Fibroblast of skin of scalp (primary cell): ENCODE data around the gene MALT1.

Source experiments
- DNase-seq: peaks from one replicate; pipeline ENCODE4 v3.0.0-alpha.2; 2013

The MALT1 gene

DNA sequence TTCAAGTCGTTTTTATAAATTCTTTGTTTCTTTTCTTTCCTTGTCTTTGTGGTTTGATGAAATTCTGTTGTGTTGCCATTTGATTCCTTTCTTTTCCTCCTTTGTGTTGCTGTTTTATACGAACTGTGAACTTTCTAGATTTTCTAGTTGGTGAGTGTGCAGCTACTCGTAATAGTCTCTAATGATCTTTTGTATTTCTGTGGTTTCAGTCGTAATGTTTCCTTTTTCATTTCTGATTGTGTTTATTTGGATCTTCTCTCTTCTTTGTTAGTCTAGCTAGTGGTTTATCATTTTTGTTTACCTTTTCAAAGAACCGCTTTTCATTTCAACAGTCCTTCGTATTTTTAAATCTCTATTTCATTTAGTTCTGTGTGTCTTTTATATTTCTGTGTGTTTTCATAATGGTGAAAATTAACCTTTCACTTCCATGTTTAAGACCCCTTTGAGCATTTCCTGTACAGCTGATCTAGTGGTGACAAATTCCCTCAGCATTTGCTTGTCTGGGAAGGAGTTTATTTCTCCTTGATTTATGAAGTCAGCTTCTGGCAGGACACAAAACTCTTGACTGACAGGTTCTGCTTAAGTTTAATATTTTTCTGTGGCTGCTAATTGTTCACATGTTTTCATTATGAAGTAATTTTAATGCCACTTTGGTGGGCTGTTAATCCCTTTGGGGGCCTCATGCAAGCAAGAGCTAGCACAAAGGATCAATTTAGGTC lies 16.2 kb upstream of the MALT1 start:
- DNase-seq = no peak

DNA sequence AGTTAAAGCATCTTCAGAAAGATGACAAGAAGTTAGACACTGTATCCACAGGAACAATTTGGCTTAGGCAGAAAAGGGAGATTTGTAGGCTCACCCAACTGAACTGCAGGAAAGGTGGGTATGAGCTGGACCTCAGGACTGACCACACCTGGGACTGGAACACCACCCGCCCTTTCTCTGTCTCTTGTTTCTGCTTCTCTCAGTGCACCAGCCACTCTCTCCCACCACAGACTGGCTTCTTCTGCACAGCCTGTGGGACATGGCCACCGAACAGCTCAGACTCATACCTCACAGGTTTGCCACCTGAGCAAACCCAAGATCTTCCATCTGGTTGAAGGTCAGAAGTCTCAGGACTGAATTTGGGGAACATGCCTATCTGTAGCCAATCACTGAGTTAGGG lies 14.2 kb upstream of the MALT1 start:
- DNase-seq = no peak

DNA sequence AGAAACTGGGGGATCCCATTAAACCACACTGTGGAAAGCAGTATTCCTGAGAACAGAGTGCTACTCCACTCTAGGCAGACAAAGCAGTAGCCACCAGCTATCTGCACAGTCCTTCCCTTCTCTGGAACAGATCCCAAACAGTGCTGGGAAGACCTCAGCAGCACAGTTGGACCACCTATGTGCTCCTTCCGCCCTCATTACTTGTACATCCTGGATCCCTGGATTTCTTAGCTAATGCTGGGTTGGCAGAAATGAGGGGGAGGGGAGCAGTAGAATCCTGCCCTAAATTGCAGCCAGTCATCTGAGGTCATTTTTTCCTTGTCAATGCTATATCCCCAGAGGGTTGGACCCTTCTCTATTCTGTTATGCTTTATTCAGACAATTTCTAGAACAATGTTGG lies 13.8 kb upstream of the MALT1 start:
- no peak for DNase-seq

DNA sequence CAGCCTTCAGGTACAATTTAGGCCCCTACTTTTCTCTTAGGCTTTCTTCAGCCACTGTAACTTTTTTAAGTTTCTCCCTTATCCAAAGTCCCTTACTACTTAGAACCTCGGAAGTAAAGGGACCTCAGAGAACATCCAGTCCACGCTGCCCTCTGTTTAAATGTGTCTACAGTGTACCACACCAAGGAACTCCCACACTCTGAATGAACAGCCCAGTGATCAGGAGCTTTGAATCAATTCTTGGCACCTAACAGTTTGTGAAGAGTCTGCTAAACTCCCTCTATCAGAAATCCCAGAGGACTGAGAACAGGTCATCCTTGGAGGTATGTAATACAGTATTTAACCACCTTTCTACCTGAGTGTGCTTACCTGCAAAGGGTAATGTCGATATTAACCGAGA lies 11.6 kb upstream of the MALT1 start:
- no peak for DNase-seq

DNA sequence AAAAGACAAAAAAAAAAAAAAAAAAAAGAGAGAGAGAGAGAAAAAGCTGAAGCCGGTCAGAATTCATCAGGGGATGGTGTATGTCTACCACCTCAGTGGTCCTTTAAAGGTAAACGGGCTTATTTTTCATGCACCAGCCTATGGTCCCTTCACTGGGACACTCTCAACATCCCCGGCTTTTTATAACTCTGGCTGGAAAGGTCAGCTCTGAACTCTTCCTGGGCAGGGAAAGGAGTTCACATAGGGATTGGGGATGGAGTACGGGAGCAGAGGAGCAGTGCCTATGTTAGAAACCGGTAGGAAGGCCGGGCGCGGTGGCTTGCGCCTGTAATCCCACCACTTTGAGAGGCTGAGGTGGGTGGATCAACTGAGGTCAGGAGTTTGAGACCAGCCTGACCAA lies 10.3 kb upstream of the MALT1 start:
- no peak for DNase-seq

DNA sequence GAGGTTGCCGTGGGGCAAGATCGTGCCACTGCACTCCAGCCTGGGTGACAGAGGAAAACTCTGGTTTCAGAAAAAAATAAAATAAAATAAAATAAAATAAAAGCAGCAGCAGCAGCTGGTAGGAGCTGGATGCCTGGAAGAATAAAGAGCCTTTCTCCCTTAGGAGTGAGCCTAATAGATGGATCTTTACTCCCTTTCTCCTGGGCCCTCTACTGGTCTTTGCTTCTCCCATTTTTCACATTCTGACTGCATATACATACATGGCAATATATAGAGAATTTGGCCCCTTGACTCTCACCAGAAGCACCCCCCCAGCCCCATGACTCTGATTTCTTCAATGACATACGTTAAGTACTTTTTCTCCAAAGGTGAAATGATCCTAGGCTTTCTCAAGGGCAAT lies 9.8 kb upstream of the MALT1 start:
- DNase-seq = peak; percentile 62

DNA sequence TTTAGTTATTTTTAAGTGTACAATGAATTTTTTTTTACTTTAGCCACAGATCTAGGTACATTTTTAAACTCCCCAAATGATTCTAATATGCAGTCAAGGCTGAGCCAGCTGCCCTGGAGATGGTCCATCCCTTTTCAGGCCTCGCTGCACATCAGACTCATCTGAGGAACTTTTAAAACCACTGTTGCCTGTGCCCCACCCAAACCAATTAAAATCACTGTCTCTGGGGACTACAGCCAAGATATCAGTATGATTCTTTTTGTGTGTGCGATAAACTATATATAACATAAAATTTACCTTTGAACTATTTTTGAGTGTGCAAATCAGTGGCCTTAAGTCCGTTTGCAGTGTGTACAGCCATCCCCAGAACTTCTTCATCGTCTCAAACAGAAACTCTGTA lies 9.1 kb upstream of the MALT1 start:
- no peak for DNase-seq

DNA sequence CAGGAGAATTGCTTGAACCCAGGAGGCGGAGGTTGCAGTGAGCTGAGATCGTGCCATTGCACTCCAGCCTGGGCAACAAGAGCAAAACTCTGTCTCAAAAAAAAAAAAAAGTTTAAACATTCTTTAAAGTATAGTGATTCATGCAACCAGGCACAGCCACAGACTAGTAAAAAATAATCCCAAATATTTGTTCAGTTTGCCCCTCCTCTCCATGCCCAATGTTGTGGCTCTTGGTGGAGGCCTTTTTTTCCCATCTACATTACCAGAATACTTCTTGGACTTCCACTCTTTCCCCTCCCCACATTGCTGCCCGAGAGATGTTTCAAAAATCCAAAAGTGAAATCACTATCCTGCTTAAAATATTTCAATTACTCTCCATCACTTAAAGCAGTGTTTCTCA lies 5.1 kb upstream of the MALT1 start:
- peak; percentile 86 for DNase-seq

DNA sequence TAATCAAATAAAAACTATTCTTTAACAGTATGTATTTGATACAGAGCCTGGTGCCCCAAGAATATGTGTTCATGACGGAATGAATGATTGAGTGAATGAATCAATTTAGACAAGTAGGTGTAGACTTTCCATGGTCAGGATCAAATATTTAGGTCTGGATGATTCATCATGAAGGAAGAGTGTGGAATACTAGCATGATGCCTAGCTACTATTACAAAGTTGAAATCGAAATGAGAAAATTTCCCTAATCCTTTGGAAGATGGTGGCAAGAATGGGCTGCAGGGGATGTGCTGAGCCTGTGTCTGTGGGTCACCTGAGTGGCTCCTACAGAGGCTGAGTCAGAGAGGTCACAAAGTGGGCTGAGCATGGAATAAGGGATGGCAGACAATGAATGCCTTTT lies 3.1 kb upstream of the MALT1 start:
- no peak for DNase-seq

DNA sequence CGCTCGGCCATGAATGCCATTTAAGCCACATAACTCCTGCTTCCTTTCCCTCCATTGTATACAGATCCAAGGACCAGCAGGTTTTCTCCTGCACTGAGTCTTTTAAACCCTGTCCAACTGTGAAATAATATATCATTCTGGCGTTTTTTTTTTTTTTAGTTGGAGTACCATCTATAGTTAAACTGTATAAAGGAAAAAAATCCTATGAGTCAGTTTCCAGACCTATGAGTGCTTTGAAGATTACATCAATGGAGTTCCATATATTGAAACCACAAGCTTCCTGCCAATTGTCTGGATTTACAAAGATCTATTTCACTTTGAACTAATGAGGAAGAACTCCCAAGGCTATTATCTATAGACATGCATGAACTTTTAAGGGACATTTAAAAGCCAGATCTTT lies 2.4 kb upstream of the MALT1 start:
- DNase-seq = peak; percentile 62

DNA sequence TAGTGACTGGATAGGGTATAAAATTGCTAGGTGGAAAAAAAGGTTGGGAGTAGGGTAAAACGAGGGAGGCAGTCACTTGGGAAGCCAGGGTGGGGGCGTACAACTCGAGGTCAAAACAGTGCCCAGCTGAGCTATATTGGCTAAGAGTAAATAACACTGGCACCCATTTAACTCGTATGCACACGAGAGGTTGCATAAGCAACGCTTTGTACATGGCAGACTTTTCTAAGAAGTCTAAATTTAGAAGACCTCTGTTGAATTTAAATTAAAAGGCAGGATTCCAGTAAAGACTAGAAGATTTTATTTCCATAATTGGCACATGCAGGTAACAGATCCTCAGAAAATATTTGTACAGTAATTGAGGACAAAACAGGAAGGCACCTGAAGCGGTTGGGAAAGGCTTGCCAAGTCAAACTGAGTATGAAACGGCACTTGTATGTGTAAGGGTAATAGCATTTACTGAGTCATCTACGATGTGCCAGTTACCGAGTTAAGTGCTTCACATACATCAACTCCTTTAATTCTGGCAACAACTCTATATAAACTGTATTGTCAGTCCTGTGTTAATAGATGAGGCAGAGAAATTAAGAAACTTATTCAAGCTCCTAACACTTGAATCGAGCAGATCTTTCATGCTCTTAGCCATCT lies 1.4 kb upstream of the MALT1 start:
- peak; percentile 47 for DNase-seq

DNA sequence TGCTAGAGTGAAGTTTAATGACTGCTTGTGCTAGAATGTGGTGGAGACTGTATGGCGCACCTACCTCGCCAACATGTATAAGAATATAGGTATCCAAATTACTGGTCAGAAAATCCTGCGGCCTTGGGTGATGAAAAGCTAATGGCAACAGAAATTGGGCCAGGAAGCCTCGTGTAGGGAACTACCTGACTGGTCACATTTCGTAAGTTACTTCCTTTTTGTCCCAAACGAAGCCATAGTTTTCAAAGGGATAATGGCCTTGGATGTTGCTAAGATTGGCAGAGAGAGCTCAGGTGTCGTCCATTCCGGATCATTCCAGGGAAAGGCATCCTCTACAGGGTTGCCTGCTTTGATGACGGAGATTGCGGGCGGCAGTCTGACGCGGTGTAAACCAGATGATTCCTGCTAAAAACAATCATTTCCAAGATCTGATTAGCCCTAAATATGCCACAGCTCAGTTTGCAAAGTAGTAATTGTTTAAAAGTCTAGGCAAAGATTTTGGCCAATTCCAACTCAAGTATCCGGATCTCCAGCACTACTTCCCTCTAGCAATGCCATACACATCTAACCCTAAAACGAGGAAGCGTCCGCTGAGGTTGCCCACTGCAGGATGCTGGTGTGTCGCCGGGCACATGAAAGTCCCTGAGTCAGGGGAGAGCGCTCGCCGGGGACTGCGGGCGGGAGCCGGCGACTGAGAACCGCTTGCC lies 708 bp upstream of the MALT1 start:
- DNase-seq = no peak

DNA sequence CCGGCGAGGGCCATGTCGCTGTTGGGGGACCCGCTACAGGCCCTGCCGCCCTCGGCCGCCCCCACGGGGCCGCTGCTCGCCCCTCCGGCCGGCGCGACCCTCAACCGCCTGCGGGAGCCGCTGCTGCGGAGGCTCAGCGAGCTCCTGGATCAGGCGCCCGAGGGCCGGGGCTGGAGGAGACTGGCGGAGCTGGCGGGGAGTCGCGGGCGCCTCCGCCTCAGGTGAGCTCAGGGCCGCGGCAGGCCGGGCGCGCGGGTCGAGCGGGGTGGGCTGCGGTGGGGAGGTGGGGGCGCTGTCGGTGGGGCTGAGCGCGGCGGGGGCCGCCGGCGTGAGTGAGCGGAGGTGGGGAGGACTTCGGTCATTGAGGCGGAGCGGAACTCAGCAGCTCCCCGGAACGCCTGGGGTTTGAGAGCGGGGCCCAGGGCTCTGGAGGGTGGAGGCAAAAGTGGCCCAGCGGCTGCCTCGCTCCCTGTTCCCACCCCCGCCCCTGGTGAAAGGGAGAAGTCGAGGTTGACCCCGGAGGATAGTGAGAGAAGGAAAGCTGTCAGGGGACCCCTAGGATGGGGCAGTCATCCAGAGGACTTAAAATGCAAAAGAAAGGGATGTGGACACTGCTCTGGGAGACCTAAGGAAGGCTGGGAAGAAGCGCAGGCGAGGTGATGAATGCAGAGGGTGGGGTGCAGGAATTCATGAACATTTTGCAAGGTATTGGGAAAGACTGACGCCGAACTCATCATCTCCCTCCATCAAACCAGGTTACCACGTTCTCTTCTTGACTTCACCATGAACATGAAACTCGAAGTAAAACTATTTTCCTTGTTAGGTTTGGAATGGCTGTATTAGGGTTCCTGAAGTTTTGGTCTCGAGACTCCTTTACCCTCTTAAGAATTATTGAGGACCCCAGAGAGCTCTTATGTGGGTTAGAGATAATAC lies 633 bp downstream of the MALT1 start:
- peak; percentile 22 for DNase-seq

DNA sequence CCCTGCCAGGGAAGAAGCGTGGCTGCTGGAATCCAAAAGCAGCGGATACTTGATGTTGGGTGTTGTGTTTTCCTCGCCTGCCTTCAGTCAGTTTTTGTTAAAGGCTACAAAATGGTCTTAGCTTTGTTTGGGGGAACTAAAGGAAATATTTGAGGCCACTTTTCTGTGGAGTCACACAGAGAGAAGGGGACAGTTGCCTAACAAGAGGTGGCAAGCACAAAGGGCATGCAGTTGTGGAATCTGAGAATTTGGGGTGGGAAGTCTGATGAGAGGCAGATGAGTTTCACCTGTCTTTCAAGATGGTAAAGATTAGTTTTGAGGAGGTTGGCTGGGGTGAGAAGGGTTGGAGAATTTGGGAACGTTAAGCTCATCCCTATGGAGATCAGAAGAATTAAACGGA lies 2.9 kb downstream of the MALT1 start:
- DNase-seq = no peak

DNA sequence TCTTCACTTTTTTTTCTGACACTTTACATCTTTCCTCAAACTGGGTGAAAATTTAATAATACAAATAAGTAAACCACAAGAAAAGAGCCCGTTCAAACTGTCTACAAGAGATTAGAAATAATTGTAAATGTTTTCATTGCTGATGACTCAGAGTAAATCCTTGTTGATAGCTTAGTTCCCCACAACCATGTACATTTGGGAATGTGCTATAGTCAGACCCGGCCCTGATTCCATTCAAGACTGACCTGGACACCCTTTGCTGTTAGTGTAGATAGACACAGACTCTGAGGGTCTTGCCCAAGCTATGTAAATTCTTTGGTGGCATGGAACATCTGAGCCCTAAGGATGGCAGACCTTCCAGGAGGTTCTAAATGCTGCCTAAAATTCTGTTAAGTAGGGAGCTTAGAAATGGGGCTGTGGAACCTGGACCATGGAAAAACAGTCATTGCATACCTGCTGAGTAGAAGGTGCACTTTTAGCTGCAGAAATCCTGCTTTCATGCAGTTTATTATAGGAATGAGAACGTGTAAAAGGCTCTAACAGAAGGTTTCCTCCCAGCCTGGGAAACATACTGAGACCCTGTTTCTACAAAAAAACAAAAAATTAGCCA lies 3.7 kb downstream of the MALT1 start:
- DNase-seq = peak; percentile 34

DNA sequence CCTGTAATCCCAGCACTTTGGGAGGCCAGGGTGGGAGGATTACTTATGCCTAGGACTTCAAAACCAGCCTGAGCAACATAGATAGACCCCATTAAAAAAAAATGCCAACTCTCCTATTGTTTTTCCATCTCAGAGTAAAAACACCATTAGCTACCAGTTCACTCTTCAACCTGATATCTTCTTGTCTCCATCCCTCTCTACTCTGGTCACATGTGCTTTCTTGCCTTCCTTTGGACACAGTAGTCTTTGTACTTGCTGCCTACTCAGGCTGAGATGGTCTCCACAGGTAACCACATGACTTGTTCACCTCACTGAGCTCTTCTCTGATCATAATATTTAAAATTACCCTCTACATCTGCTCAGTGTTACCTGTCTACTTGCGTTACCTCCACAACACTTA lies 5.0 kb downstream of the MALT1 start:
- DNase-seq = no peak

DNA sequence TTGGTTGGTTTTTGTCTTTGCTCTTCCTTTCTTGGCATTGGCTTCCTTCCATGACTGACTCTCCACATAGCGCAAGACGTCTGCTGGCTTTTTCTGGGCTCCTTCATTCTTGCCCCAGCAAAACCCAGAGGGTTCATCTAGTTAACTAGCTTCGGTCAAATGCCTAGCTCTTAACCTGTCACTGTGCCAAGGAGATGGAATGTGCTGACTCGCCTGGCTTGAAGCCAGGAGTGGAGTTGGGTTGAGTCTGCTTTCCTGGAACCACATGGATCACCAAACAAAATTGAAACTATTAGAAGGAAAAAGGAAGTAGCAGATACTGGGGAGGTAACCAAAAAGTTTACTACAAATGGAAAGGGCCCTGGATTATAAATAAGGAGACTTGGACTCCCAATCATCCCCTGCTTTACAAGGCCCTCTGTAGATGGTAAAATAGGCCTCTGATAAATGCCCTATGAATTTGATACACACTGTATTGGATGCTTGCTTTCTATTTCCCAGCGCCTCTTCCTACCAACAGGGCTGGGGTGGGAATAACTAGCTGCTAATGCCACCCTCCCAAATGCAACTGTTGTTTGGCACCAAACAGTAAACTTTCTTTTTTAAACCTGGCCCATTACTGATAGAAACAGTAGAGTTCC lies 11.3 kb downstream of the MALT1 start:
- peak; percentile 93 for DNase-seq

DNA sequence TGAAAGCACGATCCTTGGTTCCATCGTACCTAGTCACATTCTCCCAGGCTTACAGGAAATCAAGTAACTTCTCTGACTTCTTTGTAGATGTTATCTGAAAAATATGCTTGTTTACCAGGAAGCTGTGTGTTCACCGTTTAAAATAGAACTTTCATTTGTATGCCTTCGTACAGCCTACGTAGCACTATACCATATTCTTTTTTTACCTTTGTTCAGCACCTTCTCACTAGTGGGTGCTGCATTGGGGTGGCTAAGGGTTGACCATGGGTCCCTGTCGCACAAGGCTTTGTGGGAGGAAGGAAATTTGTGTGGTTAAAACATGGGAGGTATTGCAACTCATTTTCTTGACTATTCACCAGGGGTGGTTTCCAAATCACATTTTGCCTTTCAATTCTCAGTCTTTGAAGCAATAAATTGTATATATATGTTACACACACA lies 16.6 kb downstream of the MALT1 start:
- no peak for DNase-seq

DNA sequence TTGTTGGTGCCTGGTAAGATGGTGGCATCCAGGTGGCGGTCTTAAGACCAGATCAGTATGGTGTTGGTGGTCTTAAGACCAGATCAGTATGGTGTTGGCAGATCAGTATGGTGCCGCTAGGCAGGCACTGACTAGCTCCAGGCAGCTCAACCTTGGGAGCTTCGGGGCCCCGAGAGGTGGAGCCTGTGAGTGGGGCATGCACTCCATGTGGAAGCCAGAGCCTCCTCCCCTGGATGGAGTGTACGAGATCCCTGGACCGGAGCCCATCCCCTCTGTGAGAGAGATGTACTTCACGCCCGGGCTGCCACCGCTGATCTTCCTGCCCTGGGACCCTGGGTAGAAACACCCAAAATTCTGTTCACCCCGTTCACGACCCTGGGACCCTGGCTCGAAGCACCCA lies 19.0 kb downstream of the MALT1 start:
- no peak for DNase-seq

DNA sequence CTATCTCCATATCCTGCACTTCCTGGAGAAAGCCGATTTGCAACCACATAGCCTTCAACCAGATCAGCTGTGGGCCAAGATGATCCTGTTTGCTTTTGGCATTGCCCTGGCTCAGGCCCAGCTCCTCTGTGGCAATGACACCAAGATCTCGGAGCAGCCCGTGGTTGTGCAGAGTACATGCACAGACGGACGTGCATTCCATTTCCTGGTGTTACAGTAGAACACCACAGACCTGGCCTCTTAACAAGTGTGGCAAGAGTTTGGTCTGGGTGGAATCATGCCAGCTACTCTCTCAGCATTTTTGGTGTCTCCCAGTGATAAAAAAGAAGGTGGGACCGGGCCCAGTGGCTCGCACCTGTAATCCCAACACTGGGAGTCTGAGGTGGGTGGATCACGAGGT lies 20.0 kb downstream of the MALT1 start:
- peak; percentile 22 for DNase-seq

DNA sequence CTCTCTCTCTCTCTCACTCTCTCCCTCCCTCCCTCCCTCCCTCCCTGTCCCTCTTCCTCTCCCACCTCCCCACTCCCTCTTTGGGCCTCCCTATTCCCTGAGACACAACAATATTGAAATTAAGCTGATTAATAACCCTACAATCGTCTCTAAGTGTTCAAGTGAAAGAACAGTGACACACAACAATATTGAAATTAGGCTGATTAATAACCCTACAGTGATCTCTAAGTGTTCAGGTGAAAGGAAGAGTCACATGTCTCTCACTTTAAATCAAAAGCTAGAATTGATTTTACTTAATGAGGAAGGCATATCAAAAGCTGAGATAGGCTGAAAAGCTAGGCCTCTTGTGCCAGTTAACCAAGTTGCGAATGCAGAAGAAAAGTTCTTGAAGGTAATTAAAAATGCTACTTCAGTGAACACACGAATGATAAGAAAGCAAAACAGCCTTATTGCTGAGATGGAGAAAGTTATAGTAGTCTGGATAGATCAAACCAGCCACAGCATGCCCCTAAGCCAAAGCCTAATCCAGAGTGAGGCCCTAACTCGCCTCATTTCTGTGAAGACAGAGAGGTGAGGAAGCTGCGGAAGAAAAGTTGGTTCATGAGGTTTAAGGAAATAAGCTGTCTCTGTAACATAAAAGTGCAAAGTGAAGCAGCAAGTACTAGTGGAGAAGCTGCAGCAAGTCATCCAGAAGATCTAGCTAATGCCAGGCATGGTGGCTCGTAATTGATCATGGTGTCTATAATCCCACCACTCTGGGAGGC lies 21.3 kb downstream of the MALT1 start:
- DNase-seq = no peak
